HepG2 (cell line): ENCODE data around the gene NEK7. TPM values are rescaled to one million over a fixed set of nuclear protein-coding genes. Genes with fewer than 3 reads are reported as not detected.

Experiments
- ATAC-seq: fragments of 200-7000 bp; cut with Tn5 transposase; 3 replicates; pipeline ENCODE4 v1.9.1; 2020; ENCODE audit warnings: mild to moderate bottlenecking, moderate library complexity
- BruUV-seq: library from RNA; stranded (reverse); fragments of 400-500 nt; replicated peaks from 2 replicates; lab custom pipeline; 2021; lab: Mats Ljungman, UMichigan
- CTCF ChIA-PET: fragments of 300-600 bp; formaldehyde crosslinking; extraction: SDS; loops from one replicate; lab custom pipeline; 2021; ENCODE audit warnings: low total read pairs, inconsistent platforms, low intra/inter-chr PET ratio; lab: Yijun Ruan, JAX
- POLR2A ChIA-PET: fragments of 350-600 bp; sonication (Branson Sonifier 250); formaldehyde crosslinking; loops from one replicate; lab custom pipeline; 2020; ENCODE audit warnings: antibody characterized with exemption, inconsistent platforms; lab: Yijun Ruan, JAX
- DNase-seq: peaks from one replicate; pipeline ENCODE4 v3.0.0-alpha.2; 2015; ENCODE audit warnings: low spot score
- FAIRE-seq: peaks from 3 replicates; lab custom pipeline; 2011; peaks lifted over from hg19 to GRCh38; lab: Jason Lieb, UNC
- H2AFZ ChIP-seq: one replicate; pipeline ENCODE4 v1.6.1; 2011; ENCODE audit warnings: low read length, inconsistent platforms
- H3K27ac ChIP-seq: fragments of 300-600 bp; 3 replicates; pipeline ENCODE4 v1.8.0; 2011; ENCODE audit warnings: mixed run types, mild to moderate bottlenecking, mixed read lengths, low read length, inconsistent platforms; ENCODE audit not compliant: insufficient read depth; ENCODE audit errors: extremely low read length
- H3K27me3 ChIP-seq, 2 experiments: fragments of 200-600 bp in 1 of 2; 2 replicates in 1 of 2; 3 replicates in 1 of 2; pipeline versions ENCODE4 v1.6.0 to v1.8.0; 2011; ENCODE audit warnings: low read length in 2 of 2, mild to moderate bottlenecking in 2 of 2, moderate library complexity in 2 of 2, inconsistent platforms in 1 of 2; ENCODE audit not compliant: insufficient read depth in 2 of 2, control insufficient read depth in 1 of 2
- H3K36me3 ChIP-seq, 2 experiments: fragments of 200-600 bp in 1 of 2; replicated peaks in 1 of 2; 2 replicates in 1 of 2; 3 replicates in 1 of 2; pipeline versions ENCODE4 v1.5.1 to v1.8.0; 2011; ENCODE audit warnings: low read length in 2 of 2, inconsistent platforms in 1 of 2; ENCODE audit not compliant: insufficient read depth in 2 of 2, control insufficient read depth in 1 of 2
- H3K4me1 ChIP-seq: 2 replicates; pipeline ENCODE4 v1.5.1; 2012; ENCODE audit warnings: low read length, inconsistent platforms; ENCODE audit not compliant: insufficient read depth
- H3K4me2 ChIP-seq: 2 replicates; pipeline ENCODE4 v1.6.0; 2011; ENCODE audit warnings: low read depth, low read length, inconsistent platforms
- H3K4me3 ChIP-seq, 3 experiments: fragments of 200-600 bp in 1 of 3; sonication (generic), shearing (Covaris generic) in 1 of 3; replicated peaks in 1 of 3; 2 replicates each; pipeline ENCODE4 v1.5.1; 2011 to 2016; ENCODE audit warnings: low read length in 3 of 3, inconsistent platforms in 2 of 3, low read depth in 2 of 3, mild to moderate bottlenecking in 2 of 3, control low read depth in 1 of 3, mixed read lengths in 1 of 3; ENCODE audit not compliant: insufficient read depth in 1 of 3
- H3K79me2 ChIP-seq: one replicate; pipeline ENCODE4 v1.6.1; 2011; ENCODE audit warnings: low read length, inconsistent platforms; ENCODE audit not compliant: insufficient read depth
- H3K9ac ChIP-seq: 2 replicates; pipeline ENCODE4 v1.6.0; 2011; ENCODE audit warnings: mild to moderate bottlenecking, low read depth, low read length, inconsistent platforms; ENCODE audit not compliant: insufficient read depth
- H3K9me3 ChIP-seq: 2 replicates; pipeline ENCODE4 v1.5.1; 2012; ENCODE audit warnings: mild to moderate bottlenecking, low read length
- H4K20me1 ChIP-seq: 2 replicates; pipeline ENCODE4 v1.6.0; 2011; ENCODE audit warnings: inconsistent platforms, mild to moderate bottlenecking, low read length, moderate library complexity; ENCODE audit not compliant: insufficient read depth
- MAFK ChIP-seq, 2 experiments: IDR thresholded peaks in 1 of 2; conservative IDR thresholded peaks in 1 of 2; 2 replicates each; pipeline ENCODE4 v1.6.1; 2011; ENCODE audit warnings: improper control_type of control experiment in 2 of 2, low read length in 2 of 2
- NFATC3 ChIP-seq: sonication (generic); formaldehyde crosslinking; IDR thresholded peaks from 2 replicates; pipeline ENCODE4 v1.5.1; 2020; ENCODE audit warnings: mild to moderate bottlenecking, missing genetic modification reagents
- WGBS: methylation state at CpG from one replicate; pipeline ENCODE4 v1.1.6; 2017; ENCODE audit warnings: low lambda C conversion rate; 5-methylcytosine and 5-hydroxymethylcytosine counted together
- in situ Hi-C: cut with HindIII; loops from 2 replicates; pipeline ENCODE4 v1.10.0; 2017; ENCODE audit warnings: low pct_unique_long_range_greater_than_20kb; ENCODE audit not compliant: extremely low pct_ligation_motif_present
- intact Hi-C: fragments of 100-400 bp; cut with micrococcal nuclease; formaldehyde crosslinking; loops from one replicate; pipeline ENCODE4 v1.10.0; 2022; ENCODE audit not compliant: unreplicated experiment
- polyA plus RNA-seq, 8 experiments: library from polyadenylated mRNA; depleted of rRNA in 3 of 8; stranded (reverse) in 7 of 8; unstranded in 1 of 8; fragments of >200 nt; fragmentation: Illumina TruSeq in 4 of 8; extraction: Trizol in 4 of 8; gene quantifications; 2 replicates each; pipeline versions ENCODE4 v1.2.1 to v1.2.3, GENCODE V29; 2011 to 2016; ENCODE audit warnings: low read depth in 4 of 8, missing spikeins in 1 of 8, mixed read lengths in 1 of 8; ENCODE audit not compliant: insufficient read depth in 1 of 8
- total RNA-seq, 5 experiments: library from RNA; depleted of rRNA; stranded (reverse); fragments of >200 nt; fragmentation: Illumina TruSeq; extraction: Trizol; gene quantifications; 2 replicates each; pipeline ENCODE4 v1.2.3, GENCODE V29; 2016; ENCODE audit warnings: low read depth in 1 of 5
- TF ChIP-seq, protein P1 (sequence below): IDR thresholded peaks from 2 replicates; pipeline ENCODE4 v1.6.1; 2016; ENCODE audit warnings: missing compliant biosample characterization, missing genetic modification reagents, borderline replicate concordance
- TF ChIP-seq, protein P2 (sequence below): sonication (generic); formaldehyde crosslinking; IDR thresholded peaks from 2 replicates; pipeline ENCODE4 v1.4.0; 2020; ENCODE audit warnings: missing genetic modification reagents
- TF ChIP-seq, protein P3 (sequence below): sonication (generic); formaldehyde crosslinking; IDR thresholded peaks from 2 replicates; pipeline ENCODE4 v1.5.1; 2020; ENCODE audit warnings: mild to moderate bottlenecking, missing genetic modification reagents
- TF ChIP-seq, protein P4 (sequence below): IDR thresholded peaks from 2 replicates; pipeline ENCODE4 v1.6.1; 2018; ENCODE audit warnings: missing genetic modification reagents, mild to moderate bottlenecking, missing compliant biosample characterization

The NEK7 gene
- total and polyA plus RNA-seq, 2 of the 13 experiments (the other 11 are each of a cell fraction or from before 2014, with no cell fraction given), result 18.1 to 19.2 TPM

DNA sequence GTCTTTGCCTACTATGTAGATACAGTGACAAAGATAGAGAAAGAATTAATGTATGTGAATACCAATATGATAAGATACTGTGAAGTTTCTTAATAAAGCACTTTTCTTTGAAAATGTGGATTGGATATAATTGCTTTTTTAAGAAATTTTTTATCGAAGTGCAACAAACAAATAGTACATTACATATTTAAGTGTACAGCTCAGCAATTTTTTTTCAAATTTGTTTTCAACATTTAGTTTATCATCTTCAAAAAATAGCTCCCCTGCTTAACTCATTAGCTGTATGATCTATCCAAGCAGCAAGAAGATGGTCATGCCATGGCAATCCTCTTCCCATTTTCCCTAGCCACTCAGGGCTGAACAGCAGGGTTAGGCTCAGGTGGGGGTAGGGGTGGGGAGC is 40.5 kb downstream of the NEK7 start:
- intact Hi-C loops, result no loop called here
- H3K27me3 ChIP-seq, result no peaks in the 10 kb centered on the region
- no peak overlapping the region for H3K27ac ChIP-seq
- H3K4me1 ChIP-seq, result no peaks in the 10 kb centered on the region
- H2AFZ ChIP-seq, result no peak overlapping the region
- POLR2A ChIA-PET, result no interaction called here
- H3K9ac ChIP-seq, result no peak overlapping the region
- DNase-seq, result no peak
- peak in 1 of 2 experiments; percentile 60; a peak in 2 of 4 replicates for TF ChIP-seq MAFK (conservative IDR thresholded peaks at IDR 0.05 in 1 of 2, IDR thresholded peaks at IDR 0.05 in 1 of 2; ENCODE audit: low read length in 2 of 2)
- TF ChIP-seq, protein P1, sequence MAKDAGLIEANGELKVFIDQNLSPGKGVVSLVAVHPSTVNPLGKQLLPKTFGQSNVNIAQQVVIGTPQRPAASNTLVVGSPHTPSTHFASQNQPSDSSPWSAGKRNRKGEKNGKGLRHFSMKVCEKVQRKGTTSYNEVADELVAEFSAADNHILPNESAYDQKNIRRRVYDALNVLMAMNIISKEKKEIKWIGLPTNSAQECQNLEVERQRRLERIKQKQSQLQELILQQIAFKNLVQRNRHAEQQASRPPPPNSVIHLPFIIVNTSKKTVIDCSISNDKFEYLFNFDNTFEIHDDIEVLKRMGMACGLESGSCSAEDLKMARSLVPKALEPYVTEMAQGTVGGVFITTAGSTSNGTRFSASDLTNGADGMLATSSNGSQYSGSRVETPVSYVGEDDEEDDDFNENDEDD (CRISPR knock-in tag), result no peak
- TF ChIP-seq, all 625 proteins: peak for 1
- CTCF ChIA-PET, result no interaction called here
- H3K9me3 ChIP-seq, result no peaks in the 10 kb centered on the region
- 88% methylated on average over 1 of the region's 1 CpG for WGBS
- H3K79me2 ChIP-seq, result peaks cover 3% of the 10 kb centered on the region
- H3K36me3 ChIP-seq, result no peaks in the 10 kb centered on the region
- no peak overlapping the region for H3K4me3 ChIP-seq
- no peaks in the 10 kb centered on the region for H4K20me1 ChIP-seq
- ATAC-seq (no peak), FAIRE-seq (no peak)
- H3K4me2 ChIP-seq, result no peak overlapping the region
- in situ Hi-C loops, result no loop called here
- no TSS peak for BruUV-seq

DNA sequence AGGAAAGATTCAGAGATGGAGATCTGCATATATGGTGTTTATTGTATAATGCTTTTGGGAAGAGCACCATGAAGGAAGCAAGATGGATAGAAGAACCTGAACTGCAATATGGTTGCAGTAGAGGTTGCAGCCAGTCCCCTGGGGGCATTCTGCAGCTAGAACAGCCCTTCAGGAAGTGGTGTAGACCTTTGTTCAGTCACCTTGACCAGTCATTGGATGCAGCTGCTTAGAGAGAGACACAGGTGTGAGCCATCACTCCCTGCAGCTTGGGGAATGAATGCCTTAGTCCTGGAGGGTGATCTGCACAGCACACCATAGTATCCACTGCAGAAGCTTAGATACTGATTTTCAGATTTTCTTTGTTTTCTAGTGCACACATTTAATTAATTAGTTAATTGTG is 42.3 kb downstream of the NEK7 start:
- BruUV-seq, result no TSS peak
- DNase-seq (no peak), ATAC-seq (no peak), FAIRE-seq (no peak)
- H4K20me1 ChIP-seq, result no peaks in the 10 kb centered on the region
- H3K4me3 ChIP-seq, result no peak overlapping the region
- no peak overlapping the region for H2AFZ ChIP-seq
- in situ Hi-C loops (no loop called here), intact Hi-C loops (no loop called here)
- no peaks in the 10 kb centered on the region for H3K27me3 ChIP-seq
- no peaks in the 10 kb centered on the region for H3K4me1 ChIP-seq
- no peak overlapping the region for H3K27ac ChIP-seq
- H3K9ac ChIP-seq, result no peak overlapping the region
- H3K79me2 ChIP-seq, result peaks cover 3% of the 10 kb centered on the region
- no peaks in the 10 kb centered on the region for H3K9me3 ChIP-seq
- no peak overlapping the region for H3K4me2 ChIP-seq
- ChIA-PET CTCF (no interaction called here), POLR2A (no interaction called here)
- no peaks in the 10 kb centered on the region for H3K36me3 ChIP-seq
- TF ChIP-seq, protein P2, sequence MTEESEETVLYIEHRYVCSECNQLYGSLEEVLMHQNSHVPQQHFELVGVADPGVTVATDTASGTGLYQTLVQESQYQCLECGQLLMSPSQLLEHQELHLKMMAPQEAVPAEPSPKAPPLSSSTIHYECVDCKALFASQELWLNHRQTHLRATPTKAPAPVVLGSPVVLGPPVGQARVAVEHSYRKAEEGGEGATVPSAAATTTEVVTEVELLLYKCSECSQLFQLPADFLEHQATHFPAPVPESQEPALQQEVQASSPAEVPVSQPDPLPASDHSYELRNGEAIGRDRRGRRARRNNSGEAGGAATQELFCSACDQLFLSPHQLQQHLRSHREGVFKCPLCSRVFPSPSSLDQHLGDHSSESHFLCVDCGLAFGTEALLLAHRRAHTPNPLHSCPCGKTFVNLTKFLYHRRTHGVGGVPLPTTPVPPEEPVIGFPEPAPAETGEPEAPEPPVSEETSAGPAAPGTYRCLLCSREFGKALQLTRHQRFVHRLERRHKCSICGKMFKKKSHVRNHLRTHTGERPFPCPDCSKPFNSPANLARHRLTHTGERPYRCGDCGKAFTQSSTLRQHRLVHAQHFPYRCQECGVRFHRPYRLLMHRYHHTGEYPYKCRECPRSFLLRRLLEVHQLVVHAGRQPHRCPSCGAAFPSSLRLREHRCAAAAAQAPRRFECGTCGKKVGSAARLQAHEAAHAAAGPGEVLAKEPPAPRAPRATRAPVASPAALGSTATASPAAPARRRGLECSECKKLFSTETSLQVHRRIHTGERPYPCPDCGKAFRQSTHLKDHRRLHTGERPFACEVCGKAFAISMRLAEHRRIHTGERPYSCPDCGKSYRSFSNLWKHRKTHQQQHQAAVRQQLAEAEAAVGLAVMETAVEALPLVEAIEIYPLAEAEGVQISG (CRISPR knock-in tag), result no peak
- TF ChIP-seq, protein P3, sequence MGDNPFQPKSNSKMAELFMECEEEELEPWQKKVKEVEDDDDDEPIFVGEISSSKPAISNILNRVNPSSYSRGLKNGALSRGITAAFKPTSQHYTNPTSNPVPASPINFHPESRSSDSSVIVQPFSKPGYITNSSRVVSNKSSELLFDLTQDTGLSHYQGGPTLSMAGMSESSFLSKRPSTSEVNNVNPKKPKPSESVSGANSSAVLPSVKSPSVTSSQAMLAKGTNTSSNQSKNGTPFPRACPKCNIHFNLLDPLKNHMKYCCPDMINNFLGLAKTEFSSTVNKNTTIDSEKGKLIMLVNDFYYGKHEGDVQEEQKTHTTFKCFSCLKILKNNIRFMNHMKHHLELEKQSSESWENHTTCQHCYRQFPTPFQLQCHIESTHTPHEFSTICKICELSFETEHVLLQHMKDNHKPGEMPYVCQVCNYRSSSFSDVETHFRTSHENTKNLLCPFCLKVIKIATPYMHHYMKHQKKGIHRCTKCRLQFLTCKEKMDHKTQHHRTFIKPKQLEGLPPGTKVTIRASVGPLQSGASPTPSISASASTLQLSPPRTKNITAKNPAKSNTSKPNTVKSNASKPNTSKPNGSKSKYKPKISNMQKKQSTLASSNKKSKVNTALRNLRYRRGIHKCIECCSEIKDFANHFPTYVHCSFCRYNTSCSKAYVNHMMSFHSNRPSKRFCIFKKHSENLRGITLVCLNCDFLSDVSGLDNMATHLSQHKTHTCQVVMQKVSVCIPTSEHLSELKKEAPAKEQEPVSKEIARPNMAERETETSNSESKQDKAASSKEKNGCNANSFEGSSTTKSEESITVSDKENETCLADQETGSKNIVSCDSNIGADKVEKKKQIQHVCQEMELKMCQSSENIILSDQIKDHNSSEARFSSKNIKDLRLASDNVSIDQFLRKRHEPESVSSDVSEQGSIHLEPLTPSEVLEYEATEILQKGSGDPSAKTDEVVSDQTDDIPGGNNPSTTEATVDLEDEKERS (CRISPR knock-in tag), result no peak
- TF ChIP-seq NFATC3, result no peak
- TF ChIP-seq, protein P4, sequence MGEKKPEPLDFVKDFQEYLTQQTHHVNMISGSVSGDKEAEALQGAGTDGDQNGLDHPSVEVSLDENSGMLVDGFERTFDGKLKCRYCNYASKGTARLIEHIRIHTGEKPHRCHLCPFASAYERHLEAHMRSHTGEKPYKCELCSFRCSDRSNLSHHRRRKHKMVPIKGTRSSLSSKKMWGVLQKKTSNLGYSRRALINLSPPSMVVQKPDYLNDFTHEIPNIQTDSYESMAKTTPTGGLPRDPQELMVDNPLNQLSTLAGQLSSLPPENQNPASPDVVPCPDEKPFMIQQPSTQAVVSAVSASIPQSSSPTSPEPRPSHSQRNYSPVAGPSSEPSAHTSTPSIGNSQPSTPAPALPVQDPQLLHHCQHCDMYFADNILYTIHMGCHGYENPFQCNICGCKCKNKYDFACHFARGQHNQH (CRISPR knock-in tag), result no peak
